ENCODE data around the gene MYO15B.
"Not testable (repeated sequence)": the region's sequence is repeated elsewhere in the genome, so short reads cannot be mapped to it uniquely, and the experiment has no call there.

- TF ChIP-seq CTCF (IDR thresholded peaks at IDR 0.05; ENCODE audit: low read length); EZH2 (IDR thresholded peaks at IDR 0.05; ENCODE audit: borderline replicate concordance, low read length): not testable (repeated sequence)
Measured at GRCh38 chr17:75593430-75593829, 5.8 kb downstream of the MYO15B start.
